Activated B cell treated with CpG ODN at 0.5 μM for 24 hours (primary cell): ENCODE measurements around the gene RPL10A. TPM values are rescaled to one million over a fixed set of nuclear protein-coding genes. Genes with fewer than 3 reads are reported as not detected.

Experiments used
- ATAC-seq: fragments of 200-7000 bp; cut with Tn5 transposase; one replicate; pipeline ENCODE4 v1.10.0; 2021; ENCODE audit warnings: low read depth, mild to moderate bottlenecking, moderate library complexity
- CTCF ChIA-PET: fragments of 350-600 bp; sonication (Branson Sonifier 250); formaldehyde crosslinking; loops from one replicate; lab custom pipeline; 2021; ENCODE audit warnings: antibody characterized with exemption; lab: Charles Lee
- POLR2A ChIA-PET: fragments of 350-600 bp; sonication (Branson Sonifier 250); formaldehyde crosslinking; loops from one replicate; lab custom pipeline; 2021; ENCODE audit warnings: antibody characterized with exemption; lab: Charles Lee
- DNase-seq: peaks from one replicate; pipeline ENCODE4 v3.0.0; 2022
- H3K27ac Mint-ChIP-seq: one replicate; pipeline ENCODE4 v1.8.0; 2020; ENCODE audit warnings: mixed read lengths
- H3K27me3 Mint-ChIP-seq: one replicate; pipeline ENCODE4 v1.8.0; 2021; ENCODE audit warnings: mixed read lengths
- H3K36me3 Mint-ChIP-seq: one replicate; pipeline ENCODE4 v1.8.0; 2021; ENCODE audit warnings: low read depth, mixed read lengths
- H3K4me1 Mint-ChIP-seq: one replicate; pipeline ENCODE4 v1.8.0; 2021; ENCODE audit warnings: mixed read lengths
- H3K4me3 Mint-ChIP-seq: one replicate; pipeline ENCODE4 v1.8.0; 2020; ENCODE audit warnings: mild to moderate bottlenecking, mixed read lengths
- H3K9me3 Mint-ChIP-seq: one replicate; pipeline ENCODE4 v1.8.0; 2020; ENCODE audit warnings: mixed read lengths
- intact Hi-C: fragments of 100-400 bp; cut with micrococcal nuclease; formaldehyde crosslinking; loops from one replicate; pipeline ENCODE4 v1.15.1; 2024
- total RNA-seq: library from RNA; stranded (reverse); gene quantifications from 2 replicates; pipeline ENCODE4 v1.2.3, GENCODE V29; 2022
- TF ChIP-seq, protein P1 (sequence below): fragments of 200-600 bp; IDR thresholded peaks from one replicate; pipeline ENCODE4 v1.8.0; 2022; ENCODE audit warnings: antibody characterized with exemption, mild to moderate bottlenecking

RPL10A gene
- total RNA-seq, 1 donor from 2014 or later, result 2,485 TPM

DNA sequence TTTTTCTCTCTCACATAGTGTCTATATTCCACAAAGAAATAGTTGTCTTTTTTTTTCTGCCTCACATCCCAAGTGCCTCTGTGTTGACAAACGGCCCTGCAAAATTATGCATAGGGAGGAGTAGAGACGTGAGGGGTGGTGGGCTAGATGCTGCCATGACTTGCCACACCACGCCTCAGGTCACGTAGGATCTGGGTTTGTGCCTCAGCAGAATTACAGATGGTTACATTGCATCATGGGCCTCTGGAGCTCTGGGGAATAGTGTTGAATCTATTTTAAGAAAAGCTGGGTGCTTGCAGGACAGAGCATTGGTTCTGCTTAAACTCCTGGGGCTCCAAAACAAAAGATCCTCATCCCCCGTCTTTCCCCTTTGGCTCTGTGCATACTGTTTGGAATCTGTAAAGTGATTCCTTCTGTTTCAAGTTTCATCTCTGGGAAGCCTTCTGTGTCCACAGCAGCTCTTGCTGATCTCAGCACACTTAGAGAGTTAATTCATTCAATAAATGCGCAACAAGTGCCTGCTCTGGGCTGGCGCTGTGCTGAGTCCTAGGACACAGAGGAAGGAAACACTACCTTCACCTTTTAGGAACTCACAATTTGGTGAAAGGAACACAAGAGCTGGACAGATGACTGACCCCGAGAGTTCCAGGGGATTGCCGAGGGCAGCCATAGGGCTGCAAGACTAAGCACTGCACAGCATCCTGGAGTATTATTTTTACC is 13.7 kb upstream of the RPL10A start:
- Mint-ChIP-seq H3K36me3 (peaks cover 25% of the 10 kb centered on the region), H3K9me3 (no peaks in the 10 kb centered on the region), H3K27me3 (no peaks in the 10 kb centered on the region), H3K4me1 (peaks cover 23% of the 10 kb centered on the region), H3K27ac (no peak overlapping the region), H3K4me3 (peak overlapping the region; percentile 9)
- POLR2A ChIA-PET, result interaction anchor here (1.5 kb wide), 1 partner anchor 13 kb away, joined by 5 read pairs; the partner anchor contains the start of gene RPL10A
- TF ChIP-seq, protein P1, sequence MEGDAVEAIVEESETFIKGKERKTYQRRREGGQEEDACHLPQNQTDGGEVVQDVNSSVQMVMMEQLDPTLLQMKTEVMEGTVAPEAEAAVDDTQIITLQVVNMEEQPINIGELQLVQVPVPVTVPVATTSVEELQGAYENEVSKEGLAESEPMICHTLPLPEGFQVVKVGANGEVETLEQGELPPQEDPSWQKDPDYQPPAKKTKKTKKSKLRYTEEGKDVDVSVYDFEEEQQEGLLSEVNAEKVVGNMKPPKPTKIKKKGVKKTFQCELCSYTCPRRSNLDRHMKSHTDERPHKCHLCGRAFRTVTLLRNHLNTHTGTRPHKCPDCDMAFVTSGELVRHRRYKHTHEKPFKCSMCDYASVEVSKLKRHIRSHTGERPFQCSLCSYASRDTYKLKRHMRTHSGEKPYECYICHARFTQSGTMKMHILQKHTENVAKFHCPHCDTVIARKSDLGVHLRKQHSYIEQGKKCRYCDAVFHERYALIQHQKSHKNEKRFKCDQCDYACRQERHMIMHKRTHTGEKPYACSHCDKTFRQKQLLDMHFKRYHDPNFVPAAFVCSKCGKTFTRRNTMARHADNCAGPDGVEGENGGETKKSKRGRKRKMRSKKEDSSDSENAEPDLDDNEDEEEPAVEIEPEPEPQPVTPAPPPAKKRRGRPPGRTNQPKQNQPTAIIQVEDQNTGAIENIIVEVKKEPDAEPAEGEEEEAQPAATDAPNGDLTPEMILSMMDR, result no peak
- ATAC-seq (no peak), DNase-seq (no peak)
- intact Hi-C loops, result no loop called here
- CTCF ChIA-PET, result interaction anchor here (1.0 to 1.9 kb wide), 3 partner anchors 13 to 127 kb away, joined by 3 to 5 read pairs (median 4); partner anchors contain the start of genes PPARD and RPL10A

DNA sequence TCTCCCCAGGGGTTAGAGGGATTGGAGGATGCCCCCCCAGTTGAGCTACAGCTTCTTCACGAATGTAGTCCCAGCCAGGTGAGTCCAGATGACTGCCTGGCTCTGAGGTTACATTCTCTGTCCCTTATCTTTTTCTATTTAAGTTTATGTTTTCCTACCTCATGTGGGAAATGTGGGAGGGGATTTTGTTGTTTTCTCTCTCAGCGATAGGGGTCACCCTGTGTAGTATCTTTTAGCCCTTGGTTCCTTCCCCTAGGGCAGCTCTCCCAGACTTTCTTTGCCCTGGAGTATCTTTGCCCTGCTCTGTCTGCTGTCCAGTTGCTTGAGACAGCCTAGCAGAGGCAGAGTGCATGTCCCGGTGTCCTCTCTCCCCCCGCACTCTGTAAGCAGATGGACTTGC is 10.3 kb upstream of the RPL10A start:
- intact Hi-C loops, result no loop called here
- Mint-ChIP-seq H3K9me3 (no peaks in the 10 kb centered on the region), H3K27ac (no peak overlapping the region), H3K27me3 (no peaks in the 10 kb centered on the region), H3K36me3 (peaks cover 45% of the 10 kb centered on the region), H3K4me3 (no peak overlapping the region), H3K4me1 (peaks cover 11% of the 10 kb centered on the region)
- POLR2A ChIA-PET, result interaction anchor here (0.6 kb wide), 1 partner anchor 109 kb away, joined by 5 read pairs; no protein-coding TSS in a partner anchor
- ATAC-seq (no peak), DNase-seq (no peak)
- CTCF ChIA-PET, result interaction anchor here (1.2 kb wide), 1 partner anchor 114 kb away, joined by 3 read pairs; no protein-coding TSS in a partner anchor
- TF ChIP-seq, protein P1, result no peak

DNA sequence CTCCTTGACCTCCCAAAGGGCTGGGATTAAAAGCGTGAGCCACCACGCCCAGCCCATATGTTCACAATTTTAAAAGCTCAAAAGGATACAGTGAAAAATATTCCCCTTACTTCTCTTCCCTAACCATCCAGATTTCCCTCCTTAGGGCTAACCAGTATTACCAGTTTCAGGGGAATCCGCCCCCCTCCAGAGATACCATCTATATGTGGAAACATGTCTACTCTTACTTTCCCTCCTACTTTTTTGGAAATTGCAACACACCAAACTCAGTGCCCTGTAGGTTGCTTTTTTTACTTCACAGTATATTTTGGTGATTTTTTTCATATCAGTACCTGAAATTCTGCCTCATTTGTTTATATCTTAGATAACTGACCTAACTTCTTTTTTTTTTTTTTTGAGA is 6.9 kb upstream of the RPL10A start:
- intact Hi-C loops, result no loop called here
- ATAC-seq (no peak), DNase-seq (no peak)
- peaks cover 51% of the 10 kb centered on the region for H3K36me3 Mint-ChIP-seq
- H3K9me3 Mint-ChIP-seq, result no peaks in the 10 kb centered on the region
- CTCF ChIA-PET, result no interaction called here
- TF ChIP-seq, protein P1, result no peak
- H3K27me3 Mint-ChIP-seq, result no peaks in the 10 kb centered on the region
- no peak overlapping the region for H3K27ac Mint-ChIP-seq
- no peaks in the 10 kb centered on the region for H3K4me1 Mint-ChIP-seq
- POLR2A ChIA-PET, result interaction anchor here (0.5 kb wide), 1 partner anchor 652 kb away, joined by 9 read pairs; no protein-coding TSS in a partner anchor
- H3K4me3 Mint-ChIP-seq, result no peak overlapping the region

DNA sequence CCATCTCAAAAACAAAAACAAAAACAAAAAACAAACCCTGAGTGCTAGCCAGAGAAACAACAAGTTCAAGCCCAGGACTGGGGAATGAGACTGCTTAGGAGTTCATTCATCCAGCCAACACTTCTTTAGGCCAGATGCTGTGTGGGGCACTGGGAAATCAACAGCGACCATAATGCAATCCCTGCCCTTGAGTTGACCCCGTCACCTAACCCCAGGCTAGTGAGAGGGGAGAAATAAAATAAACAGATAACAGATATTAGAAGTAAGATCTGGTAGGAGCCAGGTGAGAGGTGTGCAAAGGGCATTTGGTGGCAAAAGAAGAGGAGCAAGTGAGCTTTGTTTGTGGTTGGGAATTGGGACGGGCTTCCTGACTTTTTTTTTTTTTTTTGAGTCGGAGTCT is 4.9 kb upstream of the RPL10A start:
- Mint-ChIP-seq H3K4me1 (peaks cover 12% of the 10 kb centered on the region), H3K9me3 (no peaks in the 10 kb centered on the region), H3K4me3 (no peak overlapping the region), H3K27ac (no peak overlapping the region), H3K27me3 (no peaks in the 10 kb centered on the region), H3K36me3 (peaks cover 55% of the 10 kb centered on the region)
- TF ChIP-seq, protein P1, result no peak
- ATAC-seq (no peak), DNase-seq (no peak)
- ChIA-PET CTCF (no interaction called here), POLR2A (interaction anchor here (0.6 kb wide), 1 partner anchor 66 kb away, joined by 9 read pairs; no protein-coding TSS in a partner anchor)
- intact Hi-C loops, result no loop called here

DNA sequence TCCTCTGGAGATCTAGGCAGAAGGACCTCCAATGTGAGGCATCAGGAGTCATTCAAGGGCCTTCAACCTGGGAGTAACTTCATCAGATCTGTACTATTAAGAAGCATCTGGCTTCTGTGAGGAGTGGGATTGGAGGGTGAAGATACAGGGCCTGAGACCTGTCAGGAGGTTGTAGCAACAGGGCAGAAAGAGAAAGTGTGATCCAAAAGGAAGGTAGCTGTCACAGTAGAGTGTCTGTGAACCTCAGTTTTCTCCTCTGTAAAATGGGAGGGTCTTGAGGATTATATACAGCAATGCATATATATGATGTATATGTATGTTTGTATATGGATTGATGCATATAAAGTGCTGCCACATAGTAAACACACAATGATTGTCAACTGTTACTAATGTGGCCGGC is 2.6 kb upstream of the RPL10A start:
- intact Hi-C loops, result loop anchor here (5.0 kb wide), 1 partner anchor 1678 kb away; the partner anchor contains the start of gene LEMD2

More for the DNA sequence above, 2.6 kb upstream of the RPL10A start:
- no peaks in the 10 kb centered on the region for H3K27me3 Mint-ChIP-seq
- POLR2A ChIA-PET, result interaction anchor here (1.8 kb wide), 1 partner anchor 14 kb away, joined by 6 read pairs; the partner anchor contains the start of gene FANCE
- H3K27ac Mint-ChIP-seq, result no peak overlapping the region
- ATAC-seq (no peak), DNase-seq (no peak)
- no peaks in the 10 kb centered on the region for H3K9me3 Mint-ChIP-seq
- TF ChIP-seq, protein P1, result no peak
- H3K4me3 Mint-ChIP-seq, result no peak overlapping the region
- CTCF ChIA-PET, result interaction anchor here (0.9 to 1.5 kb wide), 3 partner anchors 122 to 138 kb away, joined by 3 to 4 read pairs (median 3); no protein-coding TSS in a partner anchor
- H3K4me1 Mint-ChIP-seq, result peaks cover 27% of the 10 kb centered on the region
- H3K36me3 Mint-ChIP-seq, result peaks cover 62% of the 10 kb centered on the region
